ENCODE measurements around the gene INPP5A.

The INPP5A gene

GRCh38 chr10:132640326-132641125, 102.9 kb downstream of the INPP5A start:
- H3K9me3 ChIP-seq (ENCODE audit: insufficient read depth, low read depth, low read length): no peaks in the 10 kb centered on the region
- H3K4me1 ChIP-seq (ENCODE audit: control insufficient read depth in 1 of 2, insufficient read depth in 2 of 2, low read length in 2 of 2): no peaks in the 10 kb centered on the region
- no peak overlapping the region for H3K9ac ChIP-seq (ENCODE audit: low read length)
- H2BK5ac ChIP-seq (ENCODE audit: low read depth, low read length, poor library complexity): no peak overlapping the region
- no peak overlapping the region for H3K4me3 ChIP-seq (ENCODE audit: low read depth, low read length)
- no peak overlapping the region for H2BK12ac ChIP-seq (ENCODE audit: low read length)
- no peak overlapping the region for H3K27ac ChIP-seq (ENCODE audit: low read depth, low read length)
- no peak overlapping the region for H3K4me2 ChIP-seq (ENCODE audit: low read length)
- no peak overlapping the region for H2AFZ ChIP-seq (ENCODE audit: insufficient read depth, low read length, poor library complexity)
- H3K79me2 ChIP-seq (ENCODE audit: control insufficient read depth, insufficient read depth, low read length, poor library complexity): no peaks in the 10 kb centered on the region
- H3K23ac ChIP-seq (ENCODE audit: low read length): no peak overlapping the region
- DNase-seq: no peak
- no peaks in the 10 kb centered on the region for H3K36me3 ChIP-seq (ENCODE audit: control insufficient read depth in 1 of 2, insufficient read depth in 2 of 2, low read length in 2 of 2)
- H4K91ac ChIP-seq (ENCODE audit: low read depth, low read length): no peak overlapping the region
- no CpG with 5 or more reads among the region's 29 CpGs for WGBS (ENCODE audit: extremely low coverage, insufficient coverage, insufficient read length)
- no peak overlapping the region for H2BK120ac ChIP-seq (ENCODE audit: insufficient read depth, low read length, poor library complexity)
- H3K4ac ChIP-seq (ENCODE audit: low read depth, low read length): no peak overlapping the region
- no peak overlapping the region for H3K18ac ChIP-seq (ENCODE audit: low read length)
- H4K8ac ChIP-seq (ENCODE audit: low read depth, low read length): no peak overlapping the region
- no peak overlapping the region for H3K14ac ChIP-seq (ENCODE audit: low read length)
- no peaks in the 10 kb centered on the region for H3K79me1 ChIP-seq (ENCODE audit: low read length)
- no peaks in the 10 kb centered on the region for H3K27me3 ChIP-seq (ENCODE audit: insufficient read depth, low read length)
- H4K12ac ChIP-seq (ENCODE audit: low read depth, low read length): no peak overlapping the region
- H2AK5ac ChIP-seq (ENCODE audit: low read length): no peak overlapping the region

GRCh38 chr10:132641401-132641800, 103.8 kb downstream of the INPP5A start:
- H4K91ac ChIP-seq (ENCODE audit: low read depth, low read length): no peak overlapping the region
- no peak for DNase-seq
- H3K79me1 ChIP-seq (ENCODE audit: low read length): no peaks in the 10 kb centered on the region
- H3K4me3 ChIP-seq (ENCODE audit: low read depth, low read length): no peak overlapping the region
- no peak overlapping the region for H2BK12ac ChIP-seq (ENCODE audit: low read length)
- no CpG with 5 or more reads among the region's 8 CpGs for WGBS (ENCODE audit: extremely low coverage, insufficient coverage, insufficient read length)
- H3K9me3 ChIP-seq (ENCODE audit: insufficient read depth, low read depth, low read length): no peaks in the 10 kb centered on the region
- H3K18ac ChIP-seq (ENCODE audit: low read length): no peak overlapping the region
- no peak overlapping the region for H3K4me2 ChIP-seq (ENCODE audit: low read length)
- no peak overlapping the region for H3K27ac ChIP-seq (ENCODE audit: low read depth, low read length)
- H3K14ac ChIP-seq (ENCODE audit: low read length): no peak overlapping the region
- H2AK5ac ChIP-seq (ENCODE audit: low read length): no peak overlapping the region
- H3K36me3 ChIP-seq (ENCODE audit: control insufficient read depth in 1 of 2, insufficient read depth in 2 of 2, low read length in 2 of 2): no peaks in the 10 kb centered on the region
- H4K8ac ChIP-seq (ENCODE audit: low read depth, low read length): no peak overlapping the region
- no peak overlapping the region for H2AFZ ChIP-seq (ENCODE audit: insufficient read depth, low read length, poor library complexity)
- H3K9ac ChIP-seq (ENCODE audit: low read length): no peak overlapping the region
- H4K12ac ChIP-seq (ENCODE audit: low read depth, low read length): no peak overlapping the region
- no peaks in the 10 kb centered on the region for H3K4me1 ChIP-seq (ENCODE audit: control insufficient read depth in 1 of 2, insufficient read depth in 2 of 2, low read length in 2 of 2)
- H3K27me3 ChIP-seq (ENCODE audit: insufficient read depth, low read length): no peaks in the 10 kb centered on the region
- H3K4ac ChIP-seq (ENCODE audit: low read depth, low read length): no peak overlapping the region
- no peak overlapping the region for H2BK120ac ChIP-seq (ENCODE audit: insufficient read depth, low read length, poor library complexity)
- no peak overlapping the region for H2BK5ac ChIP-seq (ENCODE audit: low read depth, low read length, poor library complexity)
- no peak overlapping the region for H3K23ac ChIP-seq (ENCODE audit: low read length)
- H3K79me2 ChIP-seq (ENCODE audit: control insufficient read depth, insufficient read depth, low read length, poor library complexity): no peaks in the 10 kb centered on the region

GRCh38 chr10:132641966-132642731, 104.6 kb downstream of the INPP5A start:
- H3K27ac ChIP-seq (ENCODE audit: low read depth, low read length): no peak overlapping the region
- no peak overlapping the region for H3K4ac ChIP-seq (ENCODE audit: low read depth, low read length)
- no peak overlapping the region for H3K14ac ChIP-seq (ENCODE audit: low read length)
- H3K18ac ChIP-seq (ENCODE audit: low read length): no peak overlapping the region
- no peaks in the 10 kb centered on the region for H3K79me1 ChIP-seq (ENCODE audit: low read length)
- no peak overlapping the region for H4K12ac ChIP-seq (ENCODE audit: low read depth, low read length)
- H4K8ac ChIP-seq (ENCODE audit: low read depth, low read length): no peak overlapping the region
- H3K4me1 ChIP-seq (ENCODE audit: control insufficient read depth in 1 of 2, insufficient read depth in 2 of 2, low read length in 2 of 2): no peaks in the 10 kb centered on the region
- no CpG with 5 or more reads among the region's 33 CpGs for WGBS (ENCODE audit: extremely low coverage, insufficient coverage, insufficient read length)
- H3K27me3 ChIP-seq (ENCODE audit: insufficient read depth, low read length): no peaks in the 10 kb centered on the region
- no peak overlapping the region for H2AFZ ChIP-seq (ENCODE audit: insufficient read depth, low read length, poor library complexity)
- H3K9ac ChIP-seq (ENCODE audit: low read length): no peak overlapping the region
- no peak overlapping the region for H2AK5ac ChIP-seq (ENCODE audit: low read length)
- H3K79me2 ChIP-seq (ENCODE audit: control insufficient read depth, insufficient read depth, low read length, poor library complexity): no peaks in the 10 kb centered on the region
- no peak overlapping the region for H2BK12ac ChIP-seq (ENCODE audit: low read length)
- peaks cover 0 to 3% of the 10 kb centered on the region in 2 experiments for H3K36me3 ChIP-seq (ENCODE audit: control insufficient read depth in 1 of 2, insufficient read depth in 2 of 2, low read length in 2 of 2)
- no peak overlapping the region for H3K4me2 ChIP-seq (ENCODE audit: low read length)
- no peak overlapping the region for H3K4me3 ChIP-seq (ENCODE audit: low read depth, low read length)
- H3K23ac ChIP-seq (ENCODE audit: low read length): no peak overlapping the region
- H4K91ac ChIP-seq (ENCODE audit: low read depth, low read length): no peak overlapping the region
- no peak overlapping the region for H2BK5ac ChIP-seq (ENCODE audit: low read depth, low read length, poor library complexity)
- no peak overlapping the region for H2BK120ac ChIP-seq (ENCODE audit: insufficient read depth, low read length, poor library complexity)
- DNase-seq: no peak
- H3K9me3 ChIP-seq (ENCODE audit: insufficient read depth, low read depth, low read length): peaks cover 3% of the 10 kb centered on the region

DNA sequence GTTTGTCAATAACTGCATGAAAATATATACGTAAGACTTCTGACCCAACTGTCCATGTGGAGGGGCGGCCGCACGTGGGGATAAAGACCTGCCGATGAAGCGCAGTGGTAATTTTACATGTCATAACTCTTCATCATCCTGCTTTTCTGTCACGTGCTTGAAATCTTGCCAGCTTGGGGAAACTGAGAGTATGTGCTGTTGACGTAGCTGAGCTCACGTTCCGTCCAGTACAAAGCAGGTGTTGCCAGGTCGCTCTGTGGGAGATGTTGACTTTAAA, 105.1 kb downstream of the INPP5A start:
- H3K79me1 ChIP-seq (ENCODE audit: low read length): no peaks in the 10 kb centered on the region

More for the DNA sequence above, 105.1 kb downstream of the INPP5A start:
- no CpG with 5 or more reads among the region's 11 CpGs for WGBS (ENCODE audit: extremely low coverage, insufficient coverage, insufficient read length)
- H2BK120ac ChIP-seq (ENCODE audit: insufficient read depth, low read length, poor library complexity): no peak overlapping the region
- H3K36me3 ChIP-seq (ENCODE audit: control insufficient read depth in 1 of 2, insufficient read depth in 2 of 2, low read length in 2 of 2): peaks cover 0 to 3% of the 10 kb centered on the region in 2 experiments
- no peak overlapping the region for H4K91ac ChIP-seq (ENCODE audit: low read depth, low read length)
- H3K4ac ChIP-seq (ENCODE audit: low read depth, low read length): no peak overlapping the region
- H3K18ac ChIP-seq (ENCODE audit: low read length): no peak overlapping the region
- H2AFZ ChIP-seq (ENCODE audit: insufficient read depth, low read length, poor library complexity): no peak overlapping the region
- no peak overlapping the region for H3K27ac ChIP-seq (ENCODE audit: low read depth, low read length)
- H2AK5ac ChIP-seq (ENCODE audit: low read length): no peak overlapping the region
- no peaks in the 10 kb centered on the region for H3K4me1 ChIP-seq (ENCODE audit: control insufficient read depth in 1 of 2, insufficient read depth in 2 of 2, low read length in 2 of 2)
- peaks cover 3% of the 10 kb centered on the region for H3K9me3 ChIP-seq (ENCODE audit: insufficient read depth, low read depth, low read length)
- H3K14ac ChIP-seq (ENCODE audit: low read length): no peak overlapping the region
- no peak overlapping the region for H3K4me2 ChIP-seq (ENCODE audit: low read length)
- H2BK12ac ChIP-seq (ENCODE audit: low read length): no peak overlapping the region
- H3K23ac ChIP-seq (ENCODE audit: low read length): no peak overlapping the region
- no peak overlapping the region for H2BK5ac ChIP-seq (ENCODE audit: low read depth, low read length, poor library complexity)
- no peak for DNase-seq
- H3K4me3 ChIP-seq (ENCODE audit: low read depth, low read length): no peak overlapping the region
- no peak overlapping the region for H4K12ac ChIP-seq (ENCODE audit: low read depth, low read length)
- H3K27me3 ChIP-seq (ENCODE audit: insufficient read depth, low read length): no peaks in the 10 kb centered on the region
- H3K9ac ChIP-seq (ENCODE audit: low read length): no peak overlapping the region
- no peaks in the 10 kb centered on the region for H3K79me2 ChIP-seq (ENCODE audit: control insufficient read depth, insufficient read depth, low read length, poor library complexity)
- no peak overlapping the region for H4K8ac ChIP-seq (ENCODE audit: low read depth, low read length)
